Measurements from ENCODE around the gene NEURL1.
"Not testable (repeated sequence)": the region's sequence is repeated elsewhere in the genome, so short reads cannot be mapped to it uniquely, and the experiment has no call there.

Gene NEURL1

GRCh38 chr10:103626178-103626577 is 132.7 kb downstream of the NEURL1 start:
- H3K4me3 ChIP-seq (ENCODE audit: low read depth, low read length): no peak overlapping the region
- TF ChIP-seq, protein P1, sequence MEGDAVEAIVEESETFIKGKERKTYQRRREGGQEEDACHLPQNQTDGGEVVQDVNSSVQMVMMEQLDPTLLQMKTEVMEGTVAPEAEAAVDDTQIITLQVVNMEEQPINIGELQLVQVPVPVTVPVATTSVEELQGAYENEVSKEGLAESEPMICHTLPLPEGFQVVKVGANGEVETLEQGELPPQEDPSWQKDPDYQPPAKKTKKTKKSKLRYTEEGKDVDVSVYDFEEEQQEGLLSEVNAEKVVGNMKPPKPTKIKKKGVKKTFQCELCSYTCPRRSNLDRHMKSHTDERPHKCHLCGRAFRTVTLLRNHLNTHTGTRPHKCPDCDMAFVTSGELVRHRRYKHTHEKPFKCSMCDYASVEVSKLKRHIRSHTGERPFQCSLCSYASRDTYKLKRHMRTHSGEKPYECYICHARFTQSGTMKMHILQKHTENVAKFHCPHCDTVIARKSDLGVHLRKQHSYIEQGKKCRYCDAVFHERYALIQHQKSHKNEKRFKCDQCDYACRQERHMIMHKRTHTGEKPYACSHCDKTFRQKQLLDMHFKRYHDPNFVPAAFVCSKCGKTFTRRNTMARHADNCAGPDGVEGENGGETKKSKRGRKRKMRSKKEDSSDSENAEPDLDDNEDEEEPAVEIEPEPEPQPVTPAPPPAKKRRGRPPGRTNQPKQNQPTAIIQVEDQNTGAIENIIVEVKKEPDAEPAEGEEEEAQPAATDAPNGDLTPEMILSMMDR (IDR thresholded peaks at IDR 0.05; ENCODE audit: borderline replicate concordance, insufficient read depth, low read depth, low read length): no peak

DNA sequence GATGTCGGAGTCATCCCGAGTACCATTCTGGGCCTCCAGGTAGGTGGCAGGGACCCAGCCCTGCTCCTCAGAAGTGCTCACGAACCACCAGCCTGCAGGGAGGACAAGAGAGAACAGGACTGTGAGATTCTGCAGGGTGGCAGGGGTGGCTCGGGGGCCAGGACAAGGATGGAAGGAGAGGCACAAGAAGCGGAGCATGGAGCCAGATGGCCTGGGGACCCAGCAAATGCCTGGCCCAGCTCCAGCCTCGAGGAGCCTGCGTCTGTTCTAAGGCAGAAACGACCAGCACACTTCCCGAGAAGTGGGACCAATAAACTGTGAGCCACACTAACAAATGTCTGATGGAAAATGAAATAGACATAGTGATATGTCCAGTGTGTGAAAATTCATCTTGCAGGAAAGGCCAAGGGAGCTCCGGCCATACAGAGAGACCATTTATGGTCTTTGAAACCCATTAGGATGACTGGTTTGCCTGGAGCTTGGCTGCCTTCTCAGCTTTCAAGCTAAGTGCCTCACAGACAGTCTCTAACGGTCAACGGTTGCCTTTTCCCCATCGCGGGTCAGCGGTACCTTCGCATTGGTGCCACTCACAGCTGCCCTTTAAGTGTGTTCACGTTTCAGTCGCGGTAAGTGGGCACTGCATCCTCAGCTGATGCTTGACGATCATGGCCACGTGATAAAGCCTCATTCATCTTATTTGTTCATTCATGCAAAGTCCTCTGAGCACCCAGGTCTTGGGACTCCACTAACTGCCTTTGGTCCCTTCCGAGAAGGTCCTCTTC is 133.8 kb downstream of the NEURL1 start:
- no peak overlapping the region for H3K4me3 ChIP-seq (ENCODE audit: low read depth, low read length)
- TF ChIP-seq, protein P1 (IDR thresholded peaks at IDR 0.05; ENCODE audit: borderline replicate concordance, insufficient read depth, low read depth, low read length): no peak

DNA sequence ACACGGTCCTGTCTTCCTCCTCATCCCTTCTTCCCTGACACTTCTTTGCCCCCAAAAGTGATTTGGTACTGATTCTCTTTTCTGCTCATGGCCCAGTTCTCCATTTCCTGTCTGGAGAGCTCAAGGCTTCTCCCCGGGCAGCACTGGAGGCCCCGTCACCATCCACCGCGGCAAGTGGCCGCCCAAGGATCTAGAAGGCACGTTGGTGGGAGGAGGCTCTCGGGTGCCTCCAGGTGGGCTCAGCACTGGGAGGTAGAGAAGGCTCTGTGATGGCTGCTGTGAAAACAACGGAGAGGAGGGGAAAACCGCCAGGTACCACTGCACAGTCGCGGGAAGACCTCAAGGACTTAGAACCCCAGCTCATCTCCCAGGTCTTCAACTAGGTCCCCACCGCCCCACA is 134.4 kb downstream of the NEURL1 start:
- no peak overlapping the region for H3K4me3 ChIP-seq (ENCODE audit: low read depth, low read length)
- TF ChIP-seq, protein P1 (IDR thresholded peaks at IDR 0.05; ENCODE audit: borderline replicate concordance, insufficient read depth, low read depth, low read length): no peak

DNA sequence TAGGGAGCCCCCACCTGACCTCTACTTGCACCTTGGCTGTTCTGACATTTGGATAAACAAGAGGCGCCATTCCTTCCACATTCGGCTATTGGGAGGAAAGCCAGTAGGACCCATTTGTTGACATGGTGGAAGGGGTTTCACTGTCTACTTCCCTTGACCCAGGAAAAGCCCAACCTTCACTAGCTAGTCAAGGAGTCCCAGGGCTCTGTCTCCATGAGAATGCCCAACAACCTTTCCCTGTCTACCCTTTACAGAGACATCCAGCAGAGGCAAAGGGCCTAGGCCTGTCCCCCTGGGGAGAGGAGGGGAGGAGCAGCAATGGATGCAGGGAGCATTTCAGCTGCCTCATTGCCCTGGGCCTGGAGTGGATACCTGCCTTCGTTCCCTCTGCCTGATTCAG is 136.1 kb downstream of the NEURL1 start:
- TF ChIP-seq, protein P1 (IDR thresholded peaks at IDR 0.05; ENCODE audit: borderline replicate concordance, insufficient read depth, low read depth, low read length): no peak
- H3K4me3 ChIP-seq (ENCODE audit: low read depth, low read length): no peak overlapping the region

DNA sequence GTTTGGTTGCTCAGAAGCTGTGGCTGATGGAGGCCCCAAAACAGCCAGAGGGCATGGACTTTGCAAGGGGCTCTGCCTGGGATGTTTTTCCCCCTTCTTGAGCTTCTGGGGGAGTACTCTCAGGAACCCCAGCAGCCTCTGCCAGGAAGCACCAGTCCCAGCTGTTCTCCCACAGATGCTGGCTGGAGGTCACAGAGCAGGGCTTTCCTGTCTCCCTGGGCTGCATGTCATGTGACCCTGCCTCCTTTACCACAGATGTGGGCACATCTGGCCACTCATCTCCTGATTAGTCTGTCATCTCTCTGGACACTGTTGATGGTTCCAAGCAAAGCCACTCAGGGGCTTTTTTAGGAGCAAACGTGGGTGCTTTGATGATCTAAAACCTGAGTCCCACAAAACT is 136.7 kb downstream of the NEURL1 start:
- TF ChIP-seq, protein P1 (IDR thresholded peaks at IDR 0.05; ENCODE audit: borderline replicate concordance, insufficient read depth, low read depth, low read length): no peak
- no peak overlapping the region for H3K4me3 ChIP-seq (ENCODE audit: low read depth, low read length)

DNA sequence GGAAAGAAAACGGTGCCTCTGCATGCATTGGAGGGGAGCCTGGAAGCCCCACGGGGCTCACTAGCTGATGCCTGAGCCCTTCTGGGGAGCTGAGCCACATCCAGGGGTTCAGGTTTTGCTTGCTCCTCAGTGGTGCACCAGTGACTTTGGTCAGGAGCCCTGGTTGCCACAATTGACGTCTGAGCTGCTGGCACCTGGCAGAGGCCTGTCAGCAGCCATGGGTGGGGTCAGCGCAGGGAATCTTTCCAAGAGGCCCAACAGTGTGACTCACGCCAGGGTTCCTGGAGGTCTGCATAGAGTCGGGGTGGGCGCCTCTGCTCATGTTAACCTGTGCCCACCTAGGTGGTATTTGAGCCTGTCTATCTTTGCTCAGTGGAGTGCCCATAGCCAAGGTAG is 138.7 kb downstream of the NEURL1 start:
- no peak overlapping the region for H3K4me3 ChIP-seq (ENCODE audit: low read depth, low read length)
- TF ChIP-seq, protein P1 (IDR thresholded peaks at IDR 0.05; ENCODE audit: borderline replicate concordance, insufficient read depth, low read depth, low read length): no peak

GRCh38 chr10:103632871-103633270 is 139.4 kb downstream of the NEURL1 start:
- H3K4me3 ChIP-seq (ENCODE audit: low read depth, low read length): not testable (repeated sequence)
